ENCODE data around the gene REV1.

REV1 gene

DNA sequence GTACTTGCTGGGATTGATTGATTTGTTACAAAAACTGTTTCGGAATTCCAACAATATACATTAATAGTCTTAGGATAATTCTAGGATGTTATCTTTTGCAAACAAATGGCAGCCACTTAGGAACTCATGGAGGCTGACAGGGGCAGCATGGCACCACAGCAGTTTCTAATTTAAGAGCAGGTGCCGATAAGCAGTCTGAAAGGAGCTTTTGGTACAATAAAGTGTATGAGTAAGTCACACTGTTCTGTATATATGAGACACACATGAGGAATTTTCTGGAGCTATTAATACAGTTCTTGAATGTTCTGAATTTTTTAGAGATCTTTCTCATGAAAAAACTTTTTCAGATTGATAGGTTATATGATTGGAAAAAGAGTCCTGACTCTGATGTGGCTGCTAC, 100.4 kb downstream of the REV1 start:
- DNase-seq (ENCODE audit: low read depth): no peak
- TF ChIP-seq, protein P1, sequence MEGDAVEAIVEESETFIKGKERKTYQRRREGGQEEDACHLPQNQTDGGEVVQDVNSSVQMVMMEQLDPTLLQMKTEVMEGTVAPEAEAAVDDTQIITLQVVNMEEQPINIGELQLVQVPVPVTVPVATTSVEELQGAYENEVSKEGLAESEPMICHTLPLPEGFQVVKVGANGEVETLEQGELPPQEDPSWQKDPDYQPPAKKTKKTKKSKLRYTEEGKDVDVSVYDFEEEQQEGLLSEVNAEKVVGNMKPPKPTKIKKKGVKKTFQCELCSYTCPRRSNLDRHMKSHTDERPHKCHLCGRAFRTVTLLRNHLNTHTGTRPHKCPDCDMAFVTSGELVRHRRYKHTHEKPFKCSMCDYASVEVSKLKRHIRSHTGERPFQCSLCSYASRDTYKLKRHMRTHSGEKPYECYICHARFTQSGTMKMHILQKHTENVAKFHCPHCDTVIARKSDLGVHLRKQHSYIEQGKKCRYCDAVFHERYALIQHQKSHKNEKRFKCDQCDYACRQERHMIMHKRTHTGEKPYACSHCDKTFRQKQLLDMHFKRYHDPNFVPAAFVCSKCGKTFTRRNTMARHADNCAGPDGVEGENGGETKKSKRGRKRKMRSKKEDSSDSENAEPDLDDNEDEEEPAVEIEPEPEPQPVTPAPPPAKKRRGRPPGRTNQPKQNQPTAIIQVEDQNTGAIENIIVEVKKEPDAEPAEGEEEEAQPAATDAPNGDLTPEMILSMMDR (IDR thresholded peaks at IDR 0.05; ENCODE audit: control insufficient read depth, extremely low read depth, insufficient read depth): no peak
- no peak overlapping the region for H3K4me3 ChIP-seq (ENCODE audit: low read depth, low read length)

DNA sequence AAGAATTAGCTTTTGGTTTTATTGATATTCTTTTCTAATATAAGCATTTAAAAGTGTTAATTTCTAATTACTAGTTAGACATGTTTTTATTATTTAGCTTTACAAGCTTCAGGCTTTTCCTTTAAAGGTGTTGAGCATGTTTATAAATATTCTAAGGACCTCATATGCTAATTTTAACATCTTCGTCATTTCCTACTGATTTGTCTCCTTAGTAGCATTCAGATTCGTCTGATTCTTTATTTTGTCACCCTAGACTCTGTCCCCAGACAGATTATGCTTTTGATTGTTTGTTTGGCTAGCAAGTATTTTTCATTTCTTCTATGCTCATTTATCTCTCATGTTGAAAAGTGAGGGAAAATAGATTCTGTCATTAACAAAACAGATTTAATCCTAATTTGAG, 100.9 kb downstream of the REV1 start:
- no peak for DNase-seq (ENCODE audit: low read depth)
- no peak overlapping the region for H3K4me3 ChIP-seq (ENCODE audit: low read depth, low read length)
- TF ChIP-seq, protein P1 (IDR thresholded peaks at IDR 0.05; ENCODE audit: control insufficient read depth, extremely low read depth, insufficient read depth): no peak

DNA sequence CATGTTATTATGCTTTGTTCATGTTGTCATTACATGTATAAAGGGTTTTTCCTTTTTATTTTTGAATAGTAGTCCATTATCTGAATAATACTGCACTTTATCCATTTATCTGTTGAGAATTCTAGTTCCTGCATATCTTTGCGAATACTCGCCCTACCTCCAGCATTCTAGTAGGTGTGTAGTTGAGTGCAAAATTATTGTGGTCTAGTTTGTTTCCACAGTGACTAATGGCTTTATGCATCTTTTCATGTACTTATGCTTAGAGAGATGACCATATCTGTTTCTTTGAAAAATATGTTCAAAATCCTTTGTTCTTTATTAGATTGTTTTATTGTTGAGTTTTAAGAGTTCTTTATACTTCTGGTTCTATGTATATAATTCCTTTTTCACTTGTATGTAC, 103.8 kb downstream of the REV1 start:
- H3K4me3 ChIP-seq (ENCODE audit: low read depth, low read length): no peak overlapping the region
- TF ChIP-seq, protein P1 (IDR thresholded peaks at IDR 0.05; ENCODE audit: control insufficient read depth, extremely low read depth, insufficient read depth): no peak
- DNase-seq (ENCODE audit: low read depth): no peak

GRCh38 chr2:99382143-99382542, 107.7 kb downstream of the REV1 start:
- no peak for DNase-seq (ENCODE audit: low read depth)
- TF ChIP-seq, protein P1 (IDR thresholded peaks at IDR 0.05; ENCODE audit: control insufficient read depth, extremely low read depth, insufficient read depth): no peak
- H3K4me3 ChIP-seq (ENCODE audit: low read depth, low read length): no peak overlapping the region

GRCh38 chr2:99380376-99381010, 109.3 kb downstream of the REV1 start:
- no peak for DNase-seq (ENCODE audit: low read depth)
- TF ChIP-seq, protein P1 (IDR thresholded peaks at IDR 0.05; ENCODE audit: control insufficient read depth, extremely low read depth, insufficient read depth): no peak

GRCh38 chr2:99377879-99378278, 111.9 kb downstream of the REV1 start:
- TF ChIP-seq, protein P1 (IDR thresholded peaks at IDR 0.05; ENCODE audit: control insufficient read depth, extremely low read depth, insufficient read depth): no peak
- no peak for DNase-seq (ENCODE audit: low read depth)
- no peak overlapping the region for H3K4me3 ChIP-seq (ENCODE audit: low read depth, low read length)

More at GRCh38 chr2:99380376-99381010, 109.3 kb downstream of the REV1 start:
- no peak overlapping the region for H3K4me3 ChIP-seq (ENCODE audit: low read depth, low read length)

GRCh38 chr2:99376254-99376864, 113.5 kb downstream of the REV1 start:
- DNase-seq (ENCODE audit: low read depth): no peak
- TF ChIP-seq, protein P1 (IDR thresholded peaks at IDR 0.05; ENCODE audit: control insufficient read depth, extremely low read depth, insufficient read depth): no peak
- H3K4me3 ChIP-seq (ENCODE audit: low read depth, low read length): no peak overlapping the region
